ELR (cell line): ENCODE measurements around the gene VCPKMT.
"Not testable (repeated sequence)": the region's sequence is repeated elsewhere in the genome, so short reads cannot be mapped to it uniquely, and the experiment has no call there.

Experiments
- DNase-seq: peaks from one replicate; pipeline ENCODE4 v3.0.0-alpha.2; 2015; ENCODE audit warnings: low read depth

Gene VCPKMT

GRCh38 chr14:50092006-50092555 lies 24.3 kb downstream of the VCPKMT start:
- DNase-seq, result no peak

- no peak for DNase-seq
These were observed 25.0 kb downstream of the VCPKMT start for GRCh38 chr14:50091240-50091913.

GRCh38 chr14:50089208-50089607 lies 27.2 kb downstream of the VCPKMT start:
- DNase-seq, result no peak

GRCh38 chr14:50088731-50089130 lies 27.6 kb downstream of the VCPKMT start:
- DNase-seq, result no peak

GRCh38 chr14:50088117-50088515 lies 28.3 kb downstream of the VCPKMT start:
- DNase-seq, result no peak

- DNase-seq, result no peak
These were observed 28.8 kb downstream of the VCPKMT start for GRCh38 chr14:50087341-50088116.

GRCh38 chr14:50086321-50086711 lies 30.1 kb downstream of the VCPKMT start:
- DNase-seq, result no peak

GRCh38 chr14:50085570-50086320 lies 30.6 kb downstream of the VCPKMT start:
- DNase-seq, result peak; percentile 88

- DNase-seq, result no peak
These were observed 31.7 kb downstream of the VCPKMT start for GRCh38 chr14:50084666-50085065.

GRCh38 chr14:50083467-50084337 lies 32.7 kb downstream of the VCPKMT start:
- DNase-seq, result peak; percentile 45

- peak; percentile 17 for DNase-seq
These were observed 33.4 kb downstream of the VCPKMT start for GRCh38 chr14:50082784-50083466.

GRCh38 chr14:50082308-50082742 lies 34.0 kb downstream of the VCPKMT start:
- no peak for DNase-seq

GRCh38 chr14:50079103-50079502 lies 37.3 kb downstream of the VCPKMT start:
- DNase-seq, result not testable (repeated sequence)

- DNase-seq, result not testable (repeated sequence)
These were observed 42.7 kb downstream of the VCPKMT start for GRCh38 chr14:50073663-50074062.

- DNase-seq, result no peak
These were observed 44.0 kb downstream of the VCPKMT start for GRCh38 chr14:50072395-50072794.

GRCh38 chr14:50070840-50071548 lies 45.4 kb downstream of the VCPKMT start:
- no peak for DNase-seq

GRCh38 chr14:50070230-50070629 lies 46.1 kb downstream of the VCPKMT start:
- no peak for DNase-seq

GRCh38 chr14:50069325-50069724 lies 47.0 kb downstream of the VCPKMT start:
- no peak for DNase-seq

- no peak for DNase-seq
These were observed 47.9 kb downstream of the VCPKMT start for GRCh38 chr14:50068496-50068895.
